Keratinocyte (primary cell): ENCODE data around the gene BUB1.

Experiments
- CTCF ChIP-seq, 3 experiments: IDR thresholded peaks in 1 of 3; conservative IDR thresholded peaks in 1 of 3; optimal IDR thresholded peaks in 1 of 3; 2 replicates in 2 of 3; 3 replicates in 1 of 3; pipeline versions ENCODE3 to v1.5.1; 2011; ENCODE audit warnings: low read length in 3 of 3, mild to moderate bottlenecking in 3 of 3, moderate library complexity in 2 of 3, control low read depth in 1 of 3, inconsistent platforms in 1 of 3; ENCODE audit not compliant: insufficient read depth in 2 of 3; ENCODE audit errors: extremely low read depth in 1 of 3
- EZH2 ChIP-seq: IDR thresholded peaks from one replicate; pipeline ENCODE4 v1.6.1; 2012; ENCODE audit warnings: inconsistent platforms, mild to moderate bottlenecking, low read length, moderate library complexity

GRCh38 chr2:110638004-110638403, 39.9 kb downstream of the BUB1 start:
- TF ChIP-seq CTCF (optimal IDR thresholded peaks at IDR 0.05 in 1 of 3, IDR thresholded peaks at IDR 0.05 in 1 of 3, conservative IDR thresholded peaks at IDR 0.05 in 1 of 3; ENCODE audit: extremely low read depth in 1 of 3, insufficient read depth in 2 of 3, low read length in 3 of 3) (no peak), EZH2 (no peak)
